ENCODE data around the gene UTP14C.
A peak's percentile ranks its signal among the peaks of the same experiment; 100 is the strongest.
"Not testable (repeated sequence)": the region's sequence is repeated elsewhere in the genome, so short reads cannot be mapped to it uniquely, and the experiment has no call there.

UTP14C gene

GRCh38 chr13:52048516-52048915 lies 24.0 kb downstream of the UTP14C start:
- peak; percentile 8 for DNase-seq

- no peak for DNase-seq
These were observed 26.9 kb downstream of the UTP14C start for GRCh38 chr13:52051400-52051799.

GRCh38 chr13:52053460-52053859 lies 29.0 kb downstream of the UTP14C start:
- DNase-seq, result no peak

- DNase-seq, result not testable (repeated sequence)
These were observed 36.6 kb downstream of the UTP14C start for GRCh38 chr13:52061064-52061463.

GRCh38 chr13:52061587-52061986 lies 37.1 kb downstream of the UTP14C start:
- DNase-seq, result no peak

GRCh38 chr13:52067237-52067636 lies 42.7 kb downstream of the UTP14C start:
- DNase-seq, result no peak

- DNase-seq, result peak; percentile 15
These were observed 46.5 kb downstream of the UTP14C start for GRCh38 chr13:52070929-52071523.

All from fibroblast of upper back skin (primary cell).